NCI-H82 treated with DMSO at 0.1 percent for 48 hours (cell line): Measurements from ENCODE around the gene AKR1E2.

ENCODE experiments used
- DNase-seq: peaks from one replicate; lab custom pipeline; 2025; ENCODE audit not compliant: unreplicated experiment; lab: John Stamatoyannopoulos, UW

AKR1E2 gene

GRCh38 chr10:4825868-4826791 lies at the start of gene AKR1E2:
AKR1E2 (plus strand) TSS chr10:4826207; CDS start chr10:4826325, 118 bp downstream.
- DNase-seq = no peak

DNA sequence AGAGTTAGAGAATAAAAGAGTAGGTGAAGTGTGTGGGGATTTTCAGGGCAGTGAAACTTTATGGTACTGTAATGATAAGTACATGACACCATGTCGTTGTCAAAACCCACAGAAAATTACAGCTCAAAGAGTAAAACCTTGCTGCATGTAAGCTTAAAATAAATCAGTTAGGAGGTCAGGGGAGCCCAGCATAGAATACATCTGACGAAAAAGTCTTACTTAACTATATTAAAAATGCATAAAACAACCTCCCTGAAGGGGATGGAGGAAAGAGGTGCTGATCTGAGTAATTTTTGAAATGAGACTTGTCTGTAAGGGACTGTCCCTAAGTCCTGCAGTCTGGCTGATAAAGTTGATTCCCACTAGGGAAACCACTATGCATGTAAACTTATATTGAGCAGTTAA lies 49.8 kb upstream of the AKR1E2 start:
- DNase-seq = no peak

DNA sequence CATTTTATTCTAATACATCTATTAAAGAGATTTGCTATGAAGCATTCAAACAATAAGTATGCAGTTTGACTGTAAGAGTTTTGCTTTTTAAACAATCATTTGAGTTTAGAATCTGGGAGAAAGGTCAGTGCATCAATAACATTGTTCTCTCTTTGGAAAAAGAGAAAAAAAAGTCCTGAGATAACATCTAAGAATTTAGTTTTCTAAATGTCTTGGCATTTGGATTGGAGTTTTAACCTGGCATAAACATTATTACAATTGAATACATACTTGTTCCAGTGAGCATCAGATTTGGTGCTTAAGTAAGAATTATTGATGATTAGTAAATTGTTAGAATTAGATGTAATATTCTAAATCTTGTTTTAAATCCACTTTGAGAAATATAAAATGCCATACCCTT lies 47.2 kb upstream of the AKR1E2 start:
- no peak for DNase-seq

DNA sequence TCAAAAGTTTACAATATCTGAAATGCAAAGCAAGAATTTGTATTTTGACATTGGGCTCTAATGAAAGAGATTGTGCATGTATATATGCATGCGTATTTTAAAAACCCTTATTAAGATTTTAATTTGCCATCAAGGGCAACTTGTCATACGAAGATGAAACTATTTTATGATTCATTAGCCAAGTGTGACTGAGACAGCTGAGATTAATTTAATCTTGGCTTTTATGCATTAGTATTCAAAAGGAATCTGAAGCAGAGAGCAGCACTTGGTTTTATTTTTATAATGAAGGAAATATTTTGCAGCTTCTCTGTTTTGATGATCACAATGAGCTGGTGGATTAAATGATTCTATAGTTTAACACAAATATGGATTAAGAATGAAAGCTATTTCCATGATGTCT lies 45.9 kb upstream of the AKR1E2 start:
- no peak for DNase-seq

GRCh38 chr10:4780782-4781181 lies 45.2 kb upstream of the AKR1E2 start:
- DNase-seq = no peak

- no peak for DNase-seq
These were observed 44.1 kb upstream of the AKR1E2 start for GRCh38 chr10:4781955-4782354.

DNA sequence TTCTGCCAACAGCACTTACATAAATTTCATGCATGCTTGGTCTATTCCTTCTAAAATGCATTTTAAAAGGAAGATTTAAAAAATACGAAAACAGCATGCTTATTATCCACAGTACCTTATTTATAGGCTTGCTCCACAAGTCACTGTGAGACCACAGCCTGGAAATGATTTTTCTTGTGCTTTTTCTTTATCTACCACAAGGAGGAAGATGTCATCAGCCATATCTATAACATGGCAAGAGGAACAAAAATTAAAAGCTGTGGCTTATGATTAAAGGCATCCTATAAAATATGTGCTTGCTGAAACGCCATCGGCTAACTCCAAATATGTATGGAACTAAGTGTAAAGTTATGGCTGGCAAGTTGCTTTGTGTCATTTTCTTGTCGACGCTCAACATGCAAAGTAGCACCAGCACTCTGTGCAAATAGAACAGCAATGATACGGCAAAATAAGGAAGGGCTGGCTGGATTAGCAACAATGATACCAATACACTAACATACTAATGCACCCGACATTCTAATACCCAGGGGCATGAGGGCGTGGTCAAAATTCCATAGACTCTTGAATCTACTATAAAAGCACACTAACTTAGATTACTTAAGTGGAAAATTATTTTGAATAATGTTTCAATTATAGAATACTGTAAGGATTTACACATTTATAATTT lies 41.2 kb upstream of the AKR1E2 start:
- DNase-seq = no peak

GRCh38 chr10:4786043-4786839 lies 39.8 kb upstream of the AKR1E2 start:
- DNase-seq = no peak

- DNase-seq = no peak
These were observed 36.0 kb upstream of the AKR1E2 start for GRCh38 chr10:4790045-4790444.

- no peak for DNase-seq
These were observed 35.1 kb upstream of the AKR1E2 start for GRCh38 chr10:4790922-4791321.

GRCh38 chr10:4792381-4792780 lies 33.6 kb upstream of the AKR1E2 start:
- DNase-seq = no peak

GRCh38 chr10:4801405-4801804 lies 24.6 kb upstream of the AKR1E2 start:
- no peak for DNase-seq

DNA sequence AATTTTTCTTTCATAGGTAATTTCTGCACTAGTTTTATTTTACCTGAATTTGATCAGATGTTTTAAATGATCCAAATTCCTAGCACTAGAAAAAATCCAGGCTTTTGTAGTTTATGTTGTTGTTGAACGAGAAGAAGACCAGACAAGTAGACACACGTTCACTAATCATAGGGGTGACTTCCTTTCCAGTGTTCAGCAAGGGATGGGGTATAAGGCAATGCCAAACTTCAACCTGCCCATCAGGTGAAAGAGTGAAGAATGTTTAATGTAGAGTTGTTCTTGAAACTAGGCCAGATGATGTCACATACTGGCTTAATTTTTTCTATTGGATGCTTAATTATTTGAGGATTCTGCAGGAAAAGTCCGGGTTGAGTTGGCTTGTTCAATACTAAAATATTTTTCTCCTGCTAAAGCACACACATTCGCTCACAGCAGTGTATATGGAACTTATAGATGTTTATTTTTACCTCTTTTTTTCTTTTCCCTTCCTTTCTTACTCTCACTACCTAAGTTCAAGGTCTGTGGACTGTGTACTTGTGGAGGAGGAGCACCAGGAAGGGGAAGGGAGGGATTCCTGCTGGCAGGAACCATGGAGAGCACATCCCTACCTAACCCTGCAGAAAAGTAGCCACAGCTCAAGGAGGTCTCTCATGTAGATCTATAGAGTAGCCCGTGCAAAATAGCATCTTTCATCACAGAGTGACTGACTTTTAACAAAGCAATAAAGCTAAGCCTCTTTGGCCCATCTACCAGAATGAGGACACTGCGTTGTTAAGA lies 23.1 kb upstream of the AKR1E2 start:
- no peak for DNase-seq

GRCh38 chr10:4803822-4804221 lies 22.2 kb upstream of the AKR1E2 start:
- no peak for DNase-seq

- no peak for DNase-seq
These were observed 21.5 kb upstream of the AKR1E2 start for GRCh38 chr10:4804465-4804864.

GRCh38 chr10:4806534-4806933 lies 19.5 kb upstream of the AKR1E2 start:
- no peak for DNase-seq

DNA sequence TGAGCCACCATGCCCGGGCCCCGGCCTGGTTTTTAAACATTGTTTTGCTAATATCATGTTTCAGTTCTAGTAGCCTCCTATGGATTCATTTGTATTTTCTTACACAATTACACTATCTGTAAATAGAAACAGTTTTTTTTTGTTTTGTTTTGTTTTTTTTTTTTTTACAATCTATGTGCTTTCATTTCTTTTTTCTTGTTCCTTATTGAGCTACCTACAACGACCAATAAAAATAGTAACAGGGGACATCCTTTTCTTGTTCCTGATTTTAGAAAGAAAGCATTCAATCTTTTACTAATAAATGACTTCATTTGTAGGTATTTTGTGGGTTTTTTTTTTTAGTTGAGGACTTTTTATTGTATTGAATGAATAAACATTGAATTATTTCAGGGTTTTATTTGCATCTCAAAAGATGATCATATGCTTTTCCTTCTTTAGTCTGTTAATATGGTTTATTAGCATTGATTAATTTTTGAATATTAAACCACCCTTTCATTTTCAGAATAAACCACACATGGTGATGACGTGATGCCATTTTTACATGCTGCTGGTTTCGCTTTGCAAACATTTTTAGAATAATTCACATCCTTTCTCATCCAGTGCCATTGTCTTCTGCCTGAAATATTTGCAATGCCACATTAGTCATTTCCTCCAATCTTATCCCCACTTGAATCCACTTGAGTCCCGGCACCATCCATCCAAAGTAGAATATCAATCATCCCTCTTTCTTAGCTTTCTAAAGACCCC lies 18.1 kb upstream of the AKR1E2 start:
- no peak for DNase-seq

DNA sequence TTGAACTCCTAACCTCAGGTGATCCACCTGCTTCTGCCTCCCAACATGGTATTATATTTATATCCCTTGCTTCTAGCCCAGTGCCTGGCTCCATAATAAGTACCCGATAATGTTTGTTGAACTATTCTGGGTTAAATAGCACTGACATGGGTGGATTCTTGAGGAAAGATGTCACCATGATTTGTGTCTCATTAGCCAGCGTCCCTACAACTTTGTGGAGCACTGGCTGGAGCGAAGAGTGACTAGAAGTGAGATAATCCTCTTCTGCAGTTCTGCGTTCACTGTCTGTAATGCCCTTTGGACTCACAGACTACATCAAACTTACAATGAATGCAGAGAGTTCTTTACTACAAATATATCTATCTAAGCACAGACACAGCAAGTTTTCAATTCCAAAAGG lies 16.9 kb upstream of the AKR1E2 start:
- DNase-seq = no peak

GRCh38 chr10:4810092-4810491 lies 15.9 kb upstream of the AKR1E2 start:
- DNase-seq = no peak

GRCh38 chr10:4812046-4812445 lies 14.0 kb upstream of the AKR1E2 start:
- DNase-seq = no peak
